HCT116 (cell line): ENCODE data around the gene HIGD2A.

Experiments used
- MAX ChIP-seq: IDR thresholded peaks from 2 replicates; pipeline ENCODE4 v1.6.1; 2012
- POLR2A ChIP-seq: IDR thresholded peaks from 2 replicates; pipeline ENCODE4 v1.7.0; 2011; ENCODE audit warnings: borderline replicate concordance; ENCODE audit not compliant: insufficient read depth, insufficient read length; ENCODE audit errors: extremely low read depth
- POLR2AphosphoS5 ChIP-seq: IDR thresholded peaks from 2 replicates; pipeline ENCODE4 v1.6.1; 2011; ENCODE audit warnings: mild to moderate bottlenecking, low read depth, low read length, moderate library complexity
- RAD21 ChIP-seq: IDR thresholded peaks from 2 replicates; pipeline ENCODE4 v1.6.1; 2012; ENCODE audit warnings: low read depth, mild to moderate bottlenecking
- REST ChIP-seq: IDR thresholded peaks from 2 replicates; pipeline ENCODE4 v1.6.1; 2012; ENCODE audit warnings: low read depth
- SP1 ChIP-seq: IDR thresholded peaks from 2 replicates; pipeline ENCODE4 v1.6.1; 2012; ENCODE audit warnings: low read depth
- TCF7L2 ChIP-seq: IDR thresholded peaks from 2 replicates; pipeline ENCODE4 v1.7.0; 2011; ENCODE audit warnings: borderline replicate concordance, inconsistent platforms; ENCODE audit not compliant: insufficient read depth, insufficient read length; ENCODE audit errors: extremely low read depth
- YY1 ChIP-seq: IDR thresholded peaks from 2 replicates; pipeline ENCODE4 v1.6.1; 2011; ENCODE audit warnings: low read length, low read depth, moderate library complexity, mild to moderate bottlenecking; ENCODE audit not compliant: insufficient replicate concordance; ENCODE audit errors: extremely low read depth
- TF ChIP-seq, protein P1 (sequence below), 3 experiments: fragments of 200-600 bp in 1 of 3; sonication (generic) in 1 of 3; IDR thresholded peaks in 2 of 3; conservative IDR thresholded peaks in 1 of 3; 2 replicates each; pipeline ENCODE4 v1.5.1; 2012 to 2017; ENCODE audit warnings: low read depth in 2 of 3, low read length in 2 of 3, antibody characterized with exemption in 1 of 3, borderline replicate concordance in 1 of 3, control low read depth in 1 of 3, mild to moderate bottlenecking in 1 of 3, mixed read lengths in 1 of 3, mixed run types in 1 of 3, moderate library complexity in 1 of 3; ENCODE audit not compliant: insufficient read depth in 1 of 3

- TF ChIP-seq, protein P1, sequence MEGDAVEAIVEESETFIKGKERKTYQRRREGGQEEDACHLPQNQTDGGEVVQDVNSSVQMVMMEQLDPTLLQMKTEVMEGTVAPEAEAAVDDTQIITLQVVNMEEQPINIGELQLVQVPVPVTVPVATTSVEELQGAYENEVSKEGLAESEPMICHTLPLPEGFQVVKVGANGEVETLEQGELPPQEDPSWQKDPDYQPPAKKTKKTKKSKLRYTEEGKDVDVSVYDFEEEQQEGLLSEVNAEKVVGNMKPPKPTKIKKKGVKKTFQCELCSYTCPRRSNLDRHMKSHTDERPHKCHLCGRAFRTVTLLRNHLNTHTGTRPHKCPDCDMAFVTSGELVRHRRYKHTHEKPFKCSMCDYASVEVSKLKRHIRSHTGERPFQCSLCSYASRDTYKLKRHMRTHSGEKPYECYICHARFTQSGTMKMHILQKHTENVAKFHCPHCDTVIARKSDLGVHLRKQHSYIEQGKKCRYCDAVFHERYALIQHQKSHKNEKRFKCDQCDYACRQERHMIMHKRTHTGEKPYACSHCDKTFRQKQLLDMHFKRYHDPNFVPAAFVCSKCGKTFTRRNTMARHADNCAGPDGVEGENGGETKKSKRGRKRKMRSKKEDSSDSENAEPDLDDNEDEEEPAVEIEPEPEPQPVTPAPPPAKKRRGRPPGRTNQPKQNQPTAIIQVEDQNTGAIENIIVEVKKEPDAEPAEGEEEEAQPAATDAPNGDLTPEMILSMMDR (IDR thresholded peaks at IDR 0.05 in 2 of 3, conservative IDR thresholded peaks at IDR 0.05 in 1 of 3; ENCODE audit: borderline replicate concordance in 1 of 3, insufficient read depth in 1 of 3, low read depth in 2 of 3, low read length in 2 of 3): no peak
- TF ChIP-seq SP1: no peak
- no peak for TF ChIP-seq MAX
- TF ChIP-seq REST: no peak
- TF ChIP-seq RAD21: no peak
- TF ChIP-seq POLR2AphosphoS5: no peak
- TF ChIP-seq TCF7L2: no peak
- TF ChIP-seq YY1: no peak
- no peak for TF ChIP-seq POLR2A
Observed at GRCh38 chr5:176359658-176360057, 28.9 kb upstream of the HIGD2A start.
